GM10266 (cell line): ENCODE data around the gene AKR1C3.
"Not testable (repeated sequence)": the region's sequence is repeated elsewhere in the genome, so short reads cannot be mapped to it uniquely, and the experiment has no call there.

Experiments used
- DNase-seq: peaks from one replicate; pipeline ENCODE4 v3.0.0; 2012; ENCODE audit errors: extremely low spot score
- TF ChIP-seq, protein P1 (sequence below): IDR thresholded peaks from 2 replicates; pipeline ENCODE4 v1.5.1; 2012; ENCODE audit warnings: mild to moderate bottlenecking, low read depth; ENCODE audit not compliant: control insufficient read depth, insufficient read depth; ENCODE audit errors: missing control alignments

The AKR1C3 gene

DNA sequence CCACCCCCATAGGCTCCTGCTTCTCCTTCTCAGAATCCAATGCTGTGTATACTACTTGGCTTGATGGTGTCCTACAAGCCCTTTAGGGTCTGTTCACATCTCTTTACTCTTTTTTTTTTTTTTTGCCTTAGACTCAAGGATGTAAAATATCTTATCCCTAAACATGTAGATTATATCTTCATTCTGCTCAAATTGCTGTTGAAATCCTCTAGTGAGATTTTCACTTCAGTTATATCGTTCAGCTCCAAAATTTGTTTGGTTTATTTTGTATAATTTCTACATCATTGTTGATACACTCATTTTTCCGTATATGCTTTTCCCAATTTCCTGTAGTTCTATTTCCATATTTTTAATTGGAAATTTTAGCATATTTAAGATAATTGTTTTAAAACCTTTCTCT, 1.8 kb upstream of the AKR1C3 start:
- TF ChIP-seq, protein P1, sequence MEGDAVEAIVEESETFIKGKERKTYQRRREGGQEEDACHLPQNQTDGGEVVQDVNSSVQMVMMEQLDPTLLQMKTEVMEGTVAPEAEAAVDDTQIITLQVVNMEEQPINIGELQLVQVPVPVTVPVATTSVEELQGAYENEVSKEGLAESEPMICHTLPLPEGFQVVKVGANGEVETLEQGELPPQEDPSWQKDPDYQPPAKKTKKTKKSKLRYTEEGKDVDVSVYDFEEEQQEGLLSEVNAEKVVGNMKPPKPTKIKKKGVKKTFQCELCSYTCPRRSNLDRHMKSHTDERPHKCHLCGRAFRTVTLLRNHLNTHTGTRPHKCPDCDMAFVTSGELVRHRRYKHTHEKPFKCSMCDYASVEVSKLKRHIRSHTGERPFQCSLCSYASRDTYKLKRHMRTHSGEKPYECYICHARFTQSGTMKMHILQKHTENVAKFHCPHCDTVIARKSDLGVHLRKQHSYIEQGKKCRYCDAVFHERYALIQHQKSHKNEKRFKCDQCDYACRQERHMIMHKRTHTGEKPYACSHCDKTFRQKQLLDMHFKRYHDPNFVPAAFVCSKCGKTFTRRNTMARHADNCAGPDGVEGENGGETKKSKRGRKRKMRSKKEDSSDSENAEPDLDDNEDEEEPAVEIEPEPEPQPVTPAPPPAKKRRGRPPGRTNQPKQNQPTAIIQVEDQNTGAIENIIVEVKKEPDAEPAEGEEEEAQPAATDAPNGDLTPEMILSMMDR: no peak
- DNase-seq: no peak

DNA sequence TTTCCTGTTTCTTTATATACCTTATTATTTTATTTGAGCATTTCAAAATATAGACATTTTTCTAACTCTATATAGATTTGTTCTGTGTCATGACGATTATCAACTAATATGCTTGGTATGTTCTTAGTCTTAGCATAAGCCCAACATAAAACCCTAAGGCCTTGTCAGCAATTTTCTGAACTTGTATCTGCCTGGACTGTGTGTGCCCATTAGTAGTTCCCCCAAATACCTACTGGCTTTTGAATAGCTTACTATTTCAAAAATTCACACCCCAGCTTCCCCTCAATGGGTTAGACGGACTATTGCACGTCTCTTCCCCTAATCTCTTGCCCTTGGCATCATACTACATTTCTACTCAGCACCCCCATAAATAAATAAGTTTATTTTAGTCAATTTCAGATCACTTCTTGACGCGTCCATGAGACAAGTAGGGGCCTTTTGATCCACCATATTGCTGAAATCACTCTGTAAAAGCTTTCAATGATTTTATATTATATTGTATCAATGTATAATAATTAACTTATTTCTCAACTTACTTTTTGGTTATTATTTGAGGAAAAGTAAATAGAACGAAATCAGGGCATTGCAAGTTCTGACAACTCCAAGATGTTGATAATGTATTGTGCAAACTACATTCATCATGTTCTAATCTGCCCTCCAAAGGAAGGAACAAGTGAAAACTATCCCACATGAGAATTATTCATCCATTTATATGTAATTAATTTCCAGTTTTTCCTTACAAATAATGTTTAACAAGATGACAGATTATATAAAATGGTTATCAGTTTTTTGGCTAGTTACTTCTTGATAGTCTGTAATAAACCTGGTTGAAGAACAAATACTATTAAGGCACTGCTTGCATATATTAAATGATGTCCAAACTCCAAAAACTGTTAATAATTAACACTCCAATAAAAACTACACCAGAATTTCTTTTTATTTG, 1.1 kb upstream of the AKR1C3 start:
- TF ChIP-seq, protein P1: no peak
- DNase-seq: no peak

DNA sequence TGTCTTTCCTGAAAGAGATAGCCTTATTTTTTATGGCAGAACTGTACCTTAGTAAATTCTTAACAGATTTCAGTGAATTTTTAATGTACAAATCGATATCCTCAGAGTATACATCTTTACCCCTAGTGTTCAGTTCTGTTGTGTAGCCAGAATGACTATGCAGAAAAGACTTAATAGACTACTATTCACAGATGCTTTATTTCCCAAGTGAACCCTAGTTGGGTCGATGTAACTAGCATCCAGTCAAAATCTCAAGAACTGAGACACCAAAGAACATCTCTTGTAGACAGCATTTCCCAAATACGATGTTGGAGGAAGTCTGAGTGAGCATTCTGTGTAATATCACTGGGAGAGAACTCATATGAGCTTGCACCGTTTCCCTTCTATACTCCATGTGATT, 1.5 kb downstream of the AKR1C3 start:
- DNase-seq: no peak
- TF ChIP-seq, protein P1: no peak

GRCh38 chr10:5096108-5096507, 1.9 kb downstream of the AKR1C3 start:
- TF ChIP-seq, protein P1: no peak
- no peak for DNase-seq

DNA sequence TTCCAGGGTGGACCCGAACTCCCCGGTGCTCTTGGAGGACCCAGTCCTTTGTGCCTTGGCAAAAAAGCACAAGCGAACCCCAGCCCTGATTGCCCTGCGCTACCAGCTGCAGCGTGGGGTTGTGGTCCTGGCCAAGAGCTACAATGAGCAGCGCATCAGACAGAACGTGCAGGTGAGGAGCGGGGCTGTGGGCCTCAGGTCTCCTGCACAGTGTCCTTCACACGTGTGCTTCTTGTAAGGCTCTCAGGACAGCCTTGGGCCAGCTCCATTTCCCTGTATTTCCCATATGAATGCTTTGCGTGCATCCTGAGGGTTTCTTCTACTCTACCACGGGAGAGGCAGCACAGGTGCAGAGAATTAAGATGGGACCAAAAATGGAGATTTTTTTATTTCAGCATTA, 8.3 kb downstream of the AKR1C3 start:
- DNase-seq: not testable (repeated sequence)

DNA sequence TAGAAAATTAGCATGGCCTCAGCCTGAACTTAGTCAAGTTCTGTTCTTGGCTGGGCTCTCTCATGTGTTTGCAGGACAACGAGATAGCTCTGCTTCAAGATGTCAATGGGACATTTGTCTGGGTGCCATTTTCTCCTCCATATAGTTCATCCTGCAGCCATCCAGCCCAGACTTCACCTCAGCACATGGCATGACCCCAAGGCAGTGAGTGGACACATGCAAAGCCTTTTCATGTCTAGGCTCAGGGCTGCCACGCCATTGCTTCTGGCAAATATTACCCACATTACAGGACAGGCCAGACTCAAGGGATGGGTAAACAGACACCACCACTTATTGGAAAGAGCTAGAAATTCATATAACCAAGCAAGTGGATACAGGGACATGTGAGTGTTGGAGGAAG, 9.3 kb downstream of the AKR1C3 start:
- no peak for DNase-seq

GRCh38 chr10:5105626-5106025, 11.4 kb downstream of the AKR1C3 start:
- DNase-seq: no peak

More for the DNA sequence above, 9.3 kb downstream of the AKR1C3 start:
- TF ChIP-seq, protein P1: no peak

More at GRCh38 chr10:5105626-5106025, 11.4 kb downstream of the AKR1C3 start:
- TF ChIP-seq, protein P1: no peak
